ENCODE results near the gene BACH2.
A peak's percentile ranks its signal among the peaks of the same experiment; 100 is the strongest.
"Not testable (repeated sequence)": the region's sequence is repeated elsewhere in the genome, so short reads cannot be mapped to it uniquely, and the experiment has no call there.

BACH2 gene

DNA sequence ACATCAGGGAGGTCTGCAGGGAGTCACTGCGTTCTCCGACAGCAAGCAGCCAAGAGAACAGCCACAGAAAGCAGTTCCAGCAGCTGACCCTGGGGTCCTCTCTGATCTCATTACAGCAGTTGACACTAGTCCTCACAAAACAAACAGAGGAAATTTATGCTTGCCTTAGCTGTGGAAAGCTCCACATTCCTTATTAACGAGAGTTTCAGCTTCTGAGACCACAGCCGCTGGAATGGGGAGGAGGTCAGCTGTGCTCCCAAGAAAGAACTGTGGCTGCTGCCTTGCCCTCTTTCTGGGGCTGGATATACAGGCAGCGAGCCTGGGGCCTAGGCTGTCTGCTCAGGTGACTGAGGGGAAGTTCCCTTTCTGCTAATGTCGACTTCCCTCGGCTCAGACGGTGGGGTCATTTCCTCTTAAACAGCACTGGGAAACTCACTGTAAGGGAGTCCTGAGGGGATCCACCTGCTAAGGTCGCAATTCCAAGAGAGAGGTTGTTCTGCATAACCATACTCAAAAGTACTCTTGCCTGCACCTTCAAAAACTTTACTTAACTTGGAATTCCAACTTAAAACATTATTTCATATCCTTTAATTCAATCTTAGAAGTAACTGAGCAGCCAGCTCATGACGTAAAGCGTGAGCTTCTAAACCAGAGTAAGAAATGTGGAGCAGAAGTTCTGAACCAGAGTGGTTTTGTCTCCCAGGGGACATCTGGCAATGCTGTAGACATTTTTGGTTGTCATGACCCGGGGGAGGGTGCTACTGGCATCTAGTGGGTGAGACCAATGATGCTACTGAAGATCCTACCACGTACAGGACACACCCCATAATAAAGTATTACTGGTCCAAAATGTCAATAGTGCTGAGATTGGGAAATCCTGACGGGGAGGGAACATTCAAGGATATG, 80.3 kb downstream of the BACH2 start:
- no peak for DNase-seq (ENCODE audit: low read depth in 1 of 2, low spot score in 1 of 2)

DNA sequence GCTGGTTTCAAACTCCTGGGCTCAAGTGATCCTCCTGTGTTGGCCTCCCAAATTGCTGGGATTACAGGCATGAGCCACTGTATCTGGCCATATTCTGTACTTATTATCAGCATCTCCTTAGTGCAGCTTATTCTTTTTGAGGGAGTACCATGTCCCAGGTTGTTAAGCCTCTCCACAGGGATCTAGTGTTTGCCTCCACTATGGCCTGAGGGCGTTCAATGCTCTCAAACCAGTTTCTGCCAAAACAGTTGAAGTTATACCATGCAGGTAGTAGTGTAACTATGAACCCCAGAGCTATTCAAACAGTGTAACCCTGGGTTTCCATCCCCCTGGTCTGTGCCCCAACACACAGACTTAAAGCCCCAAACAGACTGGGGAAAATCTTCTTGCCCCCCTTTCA, 81.7 kb downstream of the BACH2 start:
- DNase-seq (ENCODE audit: low read depth in 1 of 2, low spot score in 1 of 2), result no peak

DNA sequence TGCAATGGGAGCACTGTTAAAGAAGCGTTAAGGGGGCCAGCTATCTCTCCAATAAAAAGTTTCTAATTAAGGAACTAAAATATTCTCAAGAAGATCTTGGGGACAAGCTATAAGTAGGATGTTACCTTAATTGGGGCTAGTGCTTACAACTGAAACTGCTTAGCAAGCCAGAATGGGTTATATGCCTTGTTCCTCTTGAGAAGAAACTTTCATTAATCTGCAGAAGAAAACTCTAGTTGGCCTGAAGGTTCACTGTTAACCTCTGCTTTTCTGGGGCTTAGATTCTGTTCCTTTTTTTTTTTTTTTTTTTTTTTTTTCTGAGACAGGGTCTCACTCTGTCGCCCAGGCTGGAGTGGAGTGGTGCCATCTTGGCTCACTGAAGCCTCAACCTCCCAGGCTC, 82.2 kb downstream of the BACH2 start:
- no peak for DNase-seq (ENCODE audit: low read depth in 1 of 2, low spot score in 1 of 2)

DNA sequence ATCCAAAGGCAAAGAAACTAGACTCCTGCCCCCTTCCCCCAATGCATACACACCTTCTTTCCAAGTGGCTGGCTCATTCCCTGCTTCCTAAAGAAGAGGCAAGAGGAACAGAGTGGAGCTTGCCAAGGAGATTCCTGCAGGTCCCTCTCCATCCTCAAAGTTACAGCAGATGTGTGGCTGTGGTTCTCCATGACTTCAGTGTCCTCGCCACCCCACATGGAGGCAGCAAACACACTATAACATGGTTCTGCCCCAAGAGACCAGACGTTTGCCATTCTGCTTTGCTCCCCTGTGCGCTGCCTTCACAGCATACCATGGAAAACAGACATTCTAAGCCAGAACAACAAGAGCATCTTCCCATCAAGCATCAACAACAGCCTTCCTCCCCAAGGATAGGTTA, 84.4 kb downstream of the BACH2 start:
- no peak for DNase-seq (ENCODE audit: low read depth in 1 of 2, low spot score in 1 of 2)

DNA sequence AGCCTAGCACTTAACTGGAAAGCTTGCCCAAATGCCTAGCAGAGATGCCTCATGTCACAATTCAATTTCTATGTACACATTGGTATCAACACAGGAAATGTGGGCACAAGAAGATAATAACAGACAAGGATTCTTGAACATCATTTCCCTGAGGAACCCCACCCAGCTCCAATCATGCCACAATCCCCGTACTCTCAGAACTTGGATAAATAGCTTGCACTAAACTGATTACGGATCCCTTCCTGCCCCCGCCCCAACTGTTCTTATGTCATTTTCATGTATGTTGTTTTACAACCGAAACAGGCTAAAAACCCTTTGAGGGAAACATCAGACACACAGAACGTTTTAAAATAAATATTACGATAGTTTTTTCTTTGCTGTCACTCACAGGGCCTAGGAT, 87.1 kb downstream of the BACH2 start:
- no peak for DNase-seq (ENCODE audit: low read depth in 1 of 2, low spot score in 1 of 2)

DNA sequence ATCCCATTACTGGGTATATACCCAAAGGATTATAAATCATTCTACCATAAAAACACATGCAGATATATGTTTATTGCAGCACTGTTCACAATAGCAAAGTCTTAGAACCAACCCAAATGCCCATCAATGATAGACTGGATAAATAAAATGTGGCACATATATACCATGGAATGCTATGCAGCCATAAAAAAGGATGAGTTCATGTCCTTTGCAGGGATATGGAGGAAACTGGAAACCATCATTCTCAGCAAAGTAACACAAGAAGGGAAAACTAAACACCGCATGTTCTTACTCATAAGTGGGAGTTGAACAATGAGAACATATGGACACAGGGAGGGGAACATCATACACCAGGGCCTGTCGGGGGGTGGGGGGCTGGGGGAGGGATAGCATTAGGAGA, 88.0 kb downstream of the BACH2 start:
- DNase-seq (ENCODE audit: low read depth in 1 of 2, low spot score in 1 of 2), result not testable (repeated sequence)

DNA sequence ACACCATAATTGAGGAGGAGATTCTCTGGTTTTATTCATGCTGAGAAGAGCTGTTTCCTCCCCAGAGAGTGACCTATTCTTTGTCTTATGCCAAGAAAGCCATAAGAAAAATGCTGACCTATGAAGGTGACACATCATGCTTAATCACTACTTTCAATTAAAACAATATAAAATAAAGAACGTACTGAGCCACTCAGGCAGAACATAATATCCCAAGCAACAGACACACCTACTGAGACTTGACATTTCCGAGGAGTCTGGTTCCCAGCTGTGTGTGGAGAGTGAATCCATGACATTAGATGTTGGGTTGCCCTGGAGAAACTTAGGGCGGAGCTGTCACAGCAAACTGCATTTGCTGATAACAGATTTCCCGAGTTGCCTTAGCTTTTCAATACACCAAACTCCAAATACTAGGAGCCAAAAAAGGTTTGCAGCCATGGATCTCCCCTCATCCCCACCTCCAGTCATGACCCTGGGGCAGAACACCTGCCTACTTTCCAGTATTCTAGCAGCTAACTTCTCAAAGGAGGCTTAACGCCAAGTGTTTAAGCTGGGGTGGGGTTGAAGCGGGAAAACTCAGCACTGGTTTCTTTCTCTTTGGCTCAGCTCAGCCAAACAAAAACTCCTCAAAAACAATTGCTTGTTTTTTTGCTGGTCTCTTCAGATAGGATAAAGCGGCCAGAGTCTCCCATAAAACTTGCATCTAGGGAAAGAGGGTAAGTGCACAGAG, 92.2 kb downstream of the BACH2 start:
- DNase-seq (ENCODE audit: low read depth in 1 of 2, low spot score in 1 of 2), result no peak

DNA sequence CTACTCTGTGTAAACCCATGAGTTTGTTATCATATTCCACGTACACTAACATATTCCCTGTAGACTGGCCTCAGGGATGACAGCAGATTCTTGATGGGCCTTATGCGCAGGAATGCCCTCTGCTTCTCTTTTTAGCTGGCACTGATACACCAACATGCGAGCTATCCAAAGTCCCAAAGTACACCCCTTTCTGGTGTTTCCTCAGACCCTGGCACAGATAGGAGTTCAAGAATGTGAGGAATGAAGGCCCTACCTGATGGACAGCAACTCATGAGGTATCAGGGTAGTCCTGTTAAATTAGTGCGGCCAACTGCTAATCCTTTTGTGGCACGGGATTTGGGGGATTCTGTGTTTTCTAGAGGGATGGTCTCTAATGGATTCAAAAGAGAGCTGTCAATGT, 93.0 kb downstream of the BACH2 start:
- no peak for DNase-seq (ENCODE audit: low read depth in 1 of 2, low spot score in 1 of 2)

DNA sequence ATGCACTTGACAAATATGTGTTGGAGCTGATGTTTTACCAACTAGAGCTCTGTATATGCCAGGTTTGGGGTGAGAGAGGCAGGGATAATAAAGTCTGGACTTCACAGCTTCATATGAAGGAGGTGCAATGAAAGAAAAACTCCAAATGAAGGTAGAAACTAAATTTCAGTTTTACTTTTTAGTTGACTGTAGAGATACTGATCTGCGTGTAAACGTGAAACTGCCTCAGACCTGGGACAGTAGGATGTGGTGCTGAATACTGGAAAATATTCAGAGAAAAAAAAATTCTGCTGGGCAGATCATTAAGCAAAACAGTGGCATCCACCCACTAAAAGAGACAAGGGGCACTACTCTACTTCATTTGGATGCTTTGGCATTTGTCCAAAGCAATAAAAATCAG, 94.5 kb downstream of the BACH2 start:
- peak in 1 of 2 donors; percentile 39 for DNase-seq (ENCODE audit: low read depth in 1 of 2, low spot score in 1 of 2)

DNA sequence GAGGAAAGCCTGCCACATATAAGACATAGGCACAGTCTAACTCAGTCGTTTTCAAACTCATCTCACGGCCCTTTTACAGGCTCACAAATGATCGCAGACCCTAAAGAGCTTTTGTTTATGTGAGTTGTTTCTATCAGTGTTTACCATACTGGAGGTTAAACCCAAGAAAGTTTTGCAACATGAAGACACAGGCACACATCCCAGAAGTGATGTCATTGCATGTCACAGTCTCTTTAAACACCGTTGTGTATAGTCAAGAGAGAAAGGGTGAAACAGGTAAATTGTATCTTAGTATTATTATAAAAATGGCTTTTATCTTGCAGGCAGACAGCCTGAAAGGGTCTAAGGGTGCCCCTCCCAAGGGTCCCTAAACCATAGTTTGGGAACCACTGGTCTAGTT, 96.7 kb downstream of the BACH2 start:
- DNase-seq (ENCODE audit: low read depth in 1 of 2, low spot score in 1 of 2), result no peak

DNA sequence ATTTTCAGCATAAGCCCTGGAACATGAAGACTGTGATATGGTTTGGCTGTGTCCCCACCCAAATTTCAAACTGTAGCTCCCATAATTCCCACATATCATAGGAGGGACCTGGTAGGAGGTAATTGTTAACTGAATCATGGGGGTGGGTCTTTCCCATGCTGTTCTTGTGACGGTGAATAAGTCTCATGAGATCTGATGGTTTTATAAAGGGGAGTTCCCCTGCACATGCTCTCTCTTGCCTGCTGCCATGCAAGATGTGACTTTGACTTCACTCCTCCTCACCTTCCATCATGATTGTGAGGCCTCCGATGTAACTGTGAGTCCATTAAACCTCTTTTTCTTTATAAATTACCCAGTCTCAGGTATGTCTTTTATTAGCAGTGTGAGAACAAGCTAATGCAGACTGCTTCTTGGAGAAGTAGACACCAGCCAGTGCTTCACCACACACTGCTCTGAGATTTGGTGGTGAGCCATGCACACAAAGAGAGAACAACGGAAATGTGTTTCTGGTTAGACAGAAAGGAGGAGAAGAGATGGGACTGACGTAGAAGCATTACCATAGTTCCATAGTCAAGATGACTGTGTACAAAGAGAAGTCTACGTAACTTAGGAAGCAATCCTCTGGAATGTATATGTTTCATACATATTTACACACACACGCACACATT, 97.8 kb downstream of the BACH2 start:
- no peak for DNase-seq (ENCODE audit: low read depth in 1 of 2, low spot score in 1 of 2)

DNA sequence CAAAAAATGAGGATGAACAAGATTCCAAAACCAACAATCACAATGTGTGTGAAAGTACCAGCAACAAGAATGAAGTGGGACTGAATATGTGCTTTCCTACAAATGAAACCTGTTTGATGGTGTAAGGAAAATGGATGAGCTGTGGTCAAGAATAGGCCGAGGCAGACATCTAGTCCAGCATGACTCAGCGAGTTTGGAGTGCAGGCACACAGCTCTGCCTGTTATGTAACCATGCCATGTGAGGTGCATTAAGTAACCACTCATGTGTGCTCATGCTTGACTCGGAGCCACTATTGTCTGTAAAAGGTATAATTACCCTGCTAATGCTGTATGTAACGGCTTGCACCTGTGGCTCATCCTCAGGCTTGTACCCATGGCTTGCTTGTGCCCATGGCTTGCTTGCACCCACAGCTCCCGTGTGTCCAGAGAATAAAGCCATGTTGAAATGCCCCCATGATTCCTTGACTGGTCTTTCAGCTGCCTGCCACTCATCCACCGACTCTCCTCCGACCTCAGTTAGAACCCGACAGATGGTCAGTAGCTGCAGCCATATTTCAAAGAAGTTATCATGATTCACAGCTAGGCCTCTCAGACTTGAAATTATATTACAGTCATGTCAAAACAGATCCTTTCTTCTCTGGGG, 98.7 kb downstream of the BACH2 start:
- DNase-seq (ENCODE audit: low read depth in 1 of 2, low spot score in 1 of 2), result no peak

DNA sequence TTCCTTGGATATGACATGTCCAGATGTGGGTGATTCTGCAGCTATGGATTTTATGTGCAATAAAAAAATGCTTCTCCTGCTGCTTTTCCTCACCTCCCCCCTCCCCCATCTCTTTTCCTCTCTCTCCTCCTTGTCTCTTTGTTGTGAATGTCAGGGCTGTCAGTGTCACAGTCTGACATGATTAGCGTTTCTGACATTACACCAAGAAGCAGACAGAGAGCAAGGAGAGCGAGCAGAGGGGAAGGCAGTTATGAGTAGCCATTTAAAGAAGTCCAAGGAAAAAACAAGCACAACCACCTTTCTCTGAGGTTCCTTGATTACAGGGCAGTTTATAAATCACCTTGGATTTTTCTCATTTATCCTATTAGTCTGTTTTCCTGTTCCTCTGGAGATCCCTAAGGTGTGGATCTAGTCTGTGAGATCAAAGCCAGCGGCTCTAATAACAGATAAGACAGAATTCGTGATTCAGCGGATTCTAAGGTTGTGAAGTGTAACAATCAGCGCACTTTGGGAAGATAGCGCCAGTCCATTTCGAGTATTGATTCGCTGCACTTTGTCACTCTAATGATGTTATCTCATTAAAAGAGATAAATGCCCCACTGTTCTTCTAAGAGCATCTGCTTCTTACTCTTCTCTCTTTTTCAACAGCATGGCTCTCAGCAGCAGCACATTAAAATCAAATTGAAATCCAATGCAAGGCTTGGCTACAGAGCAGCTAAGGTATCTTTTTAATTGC, 101.4 kb downstream of the BACH2 start:
- no peak for DNase-seq (ENCODE audit: low read depth in 1 of 2, low spot score in 1 of 2)

DNA sequence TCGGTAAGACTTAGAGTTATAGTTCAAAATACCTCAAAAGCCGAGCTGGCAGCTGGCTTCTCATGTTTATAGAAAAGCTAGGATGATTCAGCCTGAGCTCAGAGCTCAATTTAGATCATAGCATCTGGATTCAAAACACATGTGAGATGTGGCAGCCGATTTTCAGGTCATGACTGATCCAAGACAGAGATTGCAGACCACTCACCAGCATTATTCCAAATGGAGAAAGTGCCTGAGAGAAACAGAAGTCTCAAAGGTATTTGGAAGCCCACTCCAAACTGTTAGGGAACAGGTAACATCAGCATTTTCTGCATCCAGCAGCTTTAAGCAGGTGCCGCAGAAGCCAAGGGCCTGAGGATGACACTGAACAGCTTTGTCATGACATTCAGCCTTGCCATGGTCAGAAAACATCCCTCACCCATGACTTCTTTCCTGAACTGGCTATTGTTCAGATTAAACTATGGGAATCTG, 102.2 kb downstream of the BACH2 start:
- peak in 1 of 2 donors; percentile 48 for DNase-seq (ENCODE audit: low read depth in 1 of 2, low spot score in 1 of 2)

DNA sequence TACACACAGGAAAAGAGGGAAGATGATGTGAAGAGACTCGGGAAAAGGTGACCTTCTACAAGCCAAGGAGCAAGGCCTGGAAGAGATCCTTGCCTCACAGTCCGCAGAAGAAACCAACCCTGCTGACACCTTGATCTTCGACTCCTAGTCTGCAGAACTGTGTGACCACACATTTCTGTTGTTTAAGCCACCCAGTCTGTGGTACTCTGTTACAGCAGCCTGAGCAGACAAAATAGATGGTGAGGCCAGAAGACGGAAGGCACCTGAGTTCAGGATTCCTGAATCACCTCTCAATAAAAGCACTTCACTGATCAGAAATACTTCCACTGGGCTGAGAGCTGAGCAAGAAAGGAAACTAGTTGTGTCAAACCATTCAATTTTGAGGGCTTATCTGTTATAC, 103.3 kb downstream of the BACH2 start:
- no peak for DNase-seq (ENCODE audit: low read depth in 1 of 2, low spot score in 1 of 2)

DNA sequence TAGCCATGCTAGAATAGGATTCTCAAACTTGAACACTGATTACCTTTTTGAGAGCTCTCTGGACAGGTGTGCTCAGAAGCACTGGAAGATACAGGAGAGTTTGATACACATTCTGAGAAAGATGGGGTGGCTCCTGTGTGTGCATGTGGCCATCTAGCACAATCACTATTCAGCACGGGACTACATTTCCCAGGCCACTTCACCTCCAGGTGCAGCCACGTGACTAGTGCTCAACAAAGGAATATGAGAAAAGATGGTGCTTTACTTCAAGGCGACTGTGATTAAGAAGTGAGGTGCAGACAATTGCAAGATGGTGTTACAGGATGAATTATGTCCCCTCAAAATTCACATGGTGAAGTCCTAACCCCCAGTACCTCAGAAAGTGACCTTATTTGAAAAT, 103.8 kb downstream of the BACH2 start:
- DNase-seq (ENCODE audit: low read depth in 1 of 2, low spot score in 1 of 2), result no peak

DNA sequence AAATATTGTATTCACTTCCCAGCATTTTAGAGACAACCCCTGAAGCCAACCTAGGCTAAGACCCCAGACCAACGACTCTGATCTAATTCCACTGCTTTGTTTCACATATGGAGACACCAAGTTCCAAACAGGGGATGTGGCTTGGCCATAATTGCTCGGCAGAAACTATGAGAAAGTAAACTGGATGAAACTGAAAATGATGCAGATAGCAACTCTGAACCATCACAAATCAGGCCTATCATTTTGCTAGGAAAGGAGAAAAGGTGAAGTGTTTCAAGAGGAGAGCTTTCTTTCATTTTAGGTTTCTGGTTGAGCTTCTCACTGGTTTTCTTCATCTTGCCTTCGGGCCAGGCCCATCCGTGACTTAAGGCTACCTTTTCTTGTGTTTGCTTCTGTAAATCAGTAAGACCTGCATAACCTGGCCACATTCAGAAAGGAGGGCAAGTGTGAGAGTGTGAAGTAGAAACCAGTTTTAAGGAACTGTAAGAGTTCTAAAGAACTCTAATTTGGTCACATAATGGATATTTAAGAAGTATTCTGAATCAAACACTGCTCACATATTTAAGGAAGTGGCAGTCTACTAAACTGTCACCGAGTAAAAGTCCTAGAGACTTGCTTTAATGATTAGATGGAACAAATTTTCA, 105.8 kb downstream of the BACH2 start:
- no peak for DNase-seq (ENCODE audit: low read depth in 1 of 2, low spot score in 1 of 2)

DNA sequence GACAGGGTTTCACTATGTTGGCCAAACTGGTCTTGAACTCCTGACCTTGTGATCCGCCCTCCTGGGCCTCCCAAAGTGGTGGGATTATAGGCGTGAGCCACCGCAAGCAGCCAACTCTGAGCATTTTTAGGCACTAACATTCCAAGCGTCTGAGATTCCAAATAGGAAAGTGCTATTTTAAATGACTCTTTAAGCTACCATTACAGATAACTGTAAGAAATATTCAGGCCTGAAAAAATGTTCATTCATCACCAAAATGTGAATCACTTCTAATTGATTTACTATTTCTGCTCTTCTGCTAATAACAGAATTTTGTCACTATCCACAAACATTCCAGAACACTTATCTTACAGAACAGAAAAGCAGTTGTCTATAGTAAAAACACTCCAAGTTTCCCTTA, 106.5 kb downstream of the BACH2 start:
- DNase-seq (ENCODE audit: low read depth in 1 of 2, low spot score in 1 of 2), result no peak

DNA sequence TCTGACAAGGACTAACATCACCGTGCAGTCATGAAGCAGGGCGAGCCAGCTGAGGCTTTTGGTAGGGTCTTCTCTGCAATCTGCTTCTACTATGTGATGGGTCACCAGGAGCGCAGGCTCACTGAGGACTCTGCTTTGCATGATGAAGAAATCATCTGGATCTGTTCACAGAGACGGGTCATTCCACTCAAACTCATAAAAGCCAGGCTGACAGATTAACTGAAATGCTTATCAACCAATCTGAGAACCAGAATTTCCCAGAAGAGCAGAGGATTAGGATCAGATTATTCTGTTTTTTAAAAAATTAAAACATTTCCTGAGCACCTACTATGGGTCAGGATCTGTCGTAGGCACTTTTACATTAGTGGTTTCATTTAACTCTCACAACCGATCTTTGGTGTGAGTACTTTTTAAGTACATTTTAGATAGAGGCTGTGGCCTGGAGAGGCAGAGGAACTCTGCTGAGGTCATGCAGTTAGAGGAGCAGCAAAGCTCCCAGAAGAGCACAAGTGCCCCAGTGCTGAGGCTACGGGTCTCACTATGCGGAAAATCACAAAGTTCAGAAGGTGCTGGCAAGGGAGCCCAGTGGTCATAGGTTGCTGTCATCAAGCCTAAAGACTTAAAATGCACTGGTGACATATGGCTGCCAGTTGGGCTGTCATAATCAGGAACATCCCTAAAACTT, 109.1 kb downstream of the BACH2 start:
- DNase-seq (ENCODE audit: low read depth in 1 of 2, low spot score in 1 of 2), result no peak

Measured in activated CD4-positive, alpha-beta T cell treated with anti-CD3 and anti-CD28 coated beads, Interleukin-2, amount 50 U/mL, for 24 hours (primary cell).